ENCODE data around the gene GPR141.

GPR141 gene

GRCh38 chr7:37741776-37742175 lies 58.2 kb downstream of the GPR141 start:
- TF ChIP-seq CTCF (IDR thresholded peaks at IDR 0.05; ENCODE audit: insufficient read depth, low read depth, low read length, missing control alignments): no peak
- DNase-seq (ENCODE audit: low read depth): no peak

DNA sequence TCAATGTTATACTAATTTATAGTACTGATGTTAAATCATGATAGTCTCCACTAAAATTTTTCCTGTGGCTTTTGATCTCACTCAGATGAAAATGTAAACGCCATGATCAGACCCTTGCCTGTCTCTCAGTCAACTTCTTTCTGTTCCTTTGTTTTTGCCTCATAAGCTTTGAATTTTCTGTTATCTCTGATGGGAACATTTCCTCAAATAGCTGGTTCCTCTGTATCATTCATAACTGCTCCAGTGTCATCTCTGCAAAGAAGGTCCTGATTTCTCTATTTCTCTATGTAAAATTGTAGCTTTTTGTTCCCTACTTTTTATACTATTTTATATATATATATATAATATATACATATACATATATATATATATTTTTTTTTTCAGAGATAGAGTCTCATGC lies 67.5 kb downstream of the GPR141 start:
- TF ChIP-seq CTCF (IDR thresholded peaks at IDR 0.05; ENCODE audit: insufficient read depth, low read depth, low read length, missing control alignments): no peak
- no peak for DNase-seq (ENCODE audit: low read depth)
- no peak overlapping the region for H3K4me3 ChIP-seq (ENCODE audit: low read length)

More at GRCh38 chr7:37741776-37742175, 58.2 kb downstream of the GPR141 start:
- no peak overlapping the region for H3K4me3 ChIP-seq (ENCODE audit: low read length)

DNA sequence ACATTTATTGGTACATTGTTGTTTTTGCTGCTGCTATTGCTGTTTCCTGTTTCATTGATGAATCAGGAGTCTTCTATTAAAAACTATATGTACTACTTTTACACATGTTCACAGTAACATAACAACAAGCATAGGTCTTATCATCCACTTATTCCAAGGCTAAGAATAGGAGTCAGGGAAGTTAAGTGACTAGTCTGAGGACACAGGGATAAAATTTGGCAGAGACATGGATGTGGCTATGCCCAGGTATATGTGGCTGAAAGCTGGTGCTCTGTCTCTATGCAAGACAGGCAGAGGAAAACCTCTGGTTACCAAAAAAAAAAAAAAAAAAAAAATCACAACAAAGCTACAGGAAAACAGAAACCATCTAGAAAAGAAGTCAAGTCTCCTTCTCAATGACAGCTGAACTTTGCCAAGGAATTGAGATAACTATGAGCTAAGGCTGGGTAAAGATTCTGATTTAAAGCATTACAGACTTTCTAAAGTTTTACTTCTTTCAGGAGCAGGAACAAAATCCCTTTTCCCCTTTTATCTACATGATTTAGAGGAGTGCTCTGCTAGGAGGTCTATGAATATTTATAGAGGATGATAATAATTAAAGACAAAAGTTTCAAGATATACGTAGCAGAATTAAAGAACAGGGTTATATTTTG lies 70.0 kb downstream of the GPR141 start:
- no peak overlapping the region for H3K4me3 ChIP-seq (ENCODE audit: low read length)
- no peak for TF ChIP-seq CTCF (IDR thresholded peaks at IDR 0.05; ENCODE audit: insufficient read depth, low read depth, low read length, missing control alignments)

GRCh38 chr7:37756797-37757551 lies 73.4 kb downstream of the GPR141 start:
- no peak overlapping the region for H3K4me3 ChIP-seq (ENCODE audit: low read length)
- DNase-seq (ENCODE audit: low read depth): no peak
- TF ChIP-seq CTCF (IDR thresholded peaks at IDR 0.05; ENCODE audit: insufficient read depth, low read depth, low read length, missing control alignments): no peak

More for the DNA sequence above, 70.0 kb downstream of the GPR141 start:
- no peak for DNase-seq (ENCODE audit: low read depth)

GRCh38 chr7:37757563-37757962 lies 74.0 kb downstream of the GPR141 start:
- no peak overlapping the region for H3K4me3 ChIP-seq (ENCODE audit: low read length)
- TF ChIP-seq CTCF (IDR thresholded peaks at IDR 0.05; ENCODE audit: insufficient read depth, low read depth, low read length, missing control alignments): no peak
- no peak for DNase-seq (ENCODE audit: low read depth)

- TF ChIP-seq CTCF (IDR thresholded peaks at IDR 0.05; ENCODE audit: insufficient read depth, low read depth, low read length, missing control alignments): no peak
- no peak for DNase-seq (ENCODE audit: low read depth)
- H3K4me3 ChIP-seq (ENCODE audit: low read length): no peak overlapping the region
Measured at GRCh38 chr7:37758501-37759045, 75.0 kb downstream of the GPR141 start.
